GM18909 (cell line): ENCODE data around the gene PAX8.
A peak's percentile ranks its signal among the peaks of the same experiment; 100 is the strongest.

Source experiments
- ATAC-seq: cut with Tn5 transposase; IDR thresholded peaks from one replicate; pipeline ENCODE4 v1.9.1; 2021; ENCODE audit warnings: mild to moderate bottlenecking; ENCODE audit not compliant: unreplicated experiment, poor library complexity

PAX8 gene

GRCh38 chr2:113175736-113176695 is 102.7 kb downstream of the PAX8 start:
- ATAC-seq: peak; percentile 16

GRCh38 chr2:113175042-113175628 is 103.6 kb downstream of the PAX8 start:
- ATAC-seq: peak; percentile 70

GRCh38 chr2:113174376-113174750 is 104.4 kb downstream of the PAX8 start:
- ATAC-seq: no peak

- ATAC-seq: peak; percentile 85
These were observed 105.0 kb downstream of the PAX8 start, which contains the start of gene PSD4 for GRCh38 chr2:113173542-113174375. PSD4 (plus strand) TSS chr2:113173971; CDS start chr2:113182457, 8,486 bp downstream.

- no peak for ATAC-seq
These were observed 105.8 kb downstream of the PAX8 start for GRCh38 chr2:113172721-113173541.

- ATAC-seq: no peak
These were observed 107.2 kb downstream of the PAX8 start for GRCh38 chr2:113171334-113172075.

GRCh38 chr2:113169586-113169985 is 109.1 kb downstream of the PAX8 start:
- no peak for ATAC-seq

GRCh38 chr2:113169002-113169530 is 109.7 kb downstream of the PAX8 start:
- no peak for ATAC-seq

GRCh38 chr2:113167962-113168340 is 110.8 kb downstream of the PAX8 start:
- ATAC-seq: no peak

- ATAC-seq: no peak
These were observed 111.4 kb downstream of the PAX8 start for GRCh38 chr2:113167115-113167932.

- ATAC-seq: no peak
These were observed 112.5 kb downstream of the PAX8 start for GRCh38 chr2:113166187-113166645.
